Activated CD4-positive, alpha-beta T cell treated with anti-CD3 and anti-CD28 coated beads, Interleukin-2, Interleukin-6, amounts not matched to agents 100 ng/mL and 50 ng/mL, durations not matched to agents 16 hours and 8 hours (primary cell): ENCODE data around the gene PTPRD.
A peak's percentile ranks its signal among the peaks of the same experiment; 100 is the strongest.

ENCODE experiments used
- DNase-seq: peaks from one replicate; pipeline ENCODE4 v3.0.0-alpha.2; 2020

Gene PTPRD

GRCh38 chr9:8390571-8390970 is 2222.2 kb downstream of the PTPRD start:
- DNase-seq = no peak

- DNase-seq = no peak
These were observed 2223.3 kb downstream of the PTPRD start for GRCh38 chr9:8389531-8389930.

GRCh38 chr9:8388132-8388531 is 2224.7 kb downstream of the PTPRD start:
- no peak for DNase-seq

GRCh38 chr9:8384091-8384490 is 2228.7 kb downstream of the PTPRD start:
- no peak for DNase-seq

GRCh38 chr9:8382777-8383527 is 2229.8 kb downstream of the PTPRD start:
- DNase-seq = no peak

GRCh38 chr9:8382266-8382665 is 2230.5 kb downstream of the PTPRD start:
- no peak for DNase-seq

GRCh38 chr9:8381601-8382000 is 2231.2 kb downstream of the PTPRD start:
- DNase-seq = no peak

GRCh38 chr9:8374471-8374870 is 2238.3 kb downstream of the PTPRD start:
- DNase-seq = no peak

- DNase-seq = no peak
These were observed 2241.1 kb downstream of the PTPRD start for GRCh38 chr9:8371686-8372085.

- peak; percentile 26 for DNase-seq
These were observed 2246.5 kb downstream of the PTPRD start for GRCh38 chr9:8366161-8366926.

GRCh38 chr9:8365466-8366160 is 2247.2 kb downstream of the PTPRD start:
- DNase-seq = peak; percentile 32

GRCh38 chr9:8365029-8365428 is 2247.8 kb downstream of the PTPRD start:
- peak; percentile 42 for DNase-seq

- no peak for DNase-seq
These were observed 2248.6 kb downstream of the PTPRD start for GRCh38 chr9:8364026-8364752.

- no peak for DNase-seq
These were observed 2250.6 kb downstream of the PTPRD start for GRCh38 chr9:8362250-8362649.

- DNase-seq = no peak
These were observed 2251.4 kb downstream of the PTPRD start for GRCh38 chr9:8361364-8361763.

- no peak for DNase-seq
These were observed 2256.4 kb downstream of the PTPRD start for GRCh38 chr9:8356406-8356805.

GRCh38 chr9:8351436-8351835 is 2261.4 kb downstream of the PTPRD start:
- DNase-seq = no peak

GRCh38 chr9:8349901-8350300 is 2262.9 kb downstream of the PTPRD start:
- DNase-seq = no peak

- DNase-seq = no peak
These were observed 2263.4 kb downstream of the PTPRD start for GRCh38 chr9:8349376-8349775.

GRCh38 chr9:8348756-8349155 is 2264.0 kb downstream of the PTPRD start:
- DNase-seq = no peak

- DNase-seq = no peak
These were observed 2266.5 kb downstream of the PTPRD start for GRCh38 chr9:8346296-8346695.

- DNase-seq = no peak
These were observed 2273.9 kb downstream of the PTPRD start for GRCh38 chr9:8338767-8339510.
